Panc1 (cell line): ENCODE measurements around the gene DPM3. TPM values are rescaled to one million over a fixed set of nuclear protein-coding genes. Genes with fewer than 3 reads are reported as not detected.

Source experiments
- ATAC-seq: fragments of 200-7000 bp; cut with Tn5 transposase; 2 replicates; pipeline ENCODE4 v1.9.1; 2020; ENCODE audit warnings: mild to moderate bottlenecking, moderate library complexity
- BruUV-seq: library from RNA; stranded (reverse); fragments of 400-500 nt; replicated peaks from 2 replicates; lab custom pipeline; 2021; lab: Mats Ljungman, UMichigan
- CTCF ChIA-PET: fragments of 300-600 bp; sonication (Branson Sonifier 250); formaldehyde crosslinking; loops from one replicate; lab custom pipeline; 2022; ENCODE audit warnings: antibody characterized with exemption; lab: Charles Lee
- POLR2A ChIA-PET: fragments of 300-600 bp; sonication (Branson Sonifier 250); formaldehyde crosslinking; loops from one replicate; lab custom pipeline; 2022; ENCODE audit warnings: antibody characterized with exemption; lab: Charles Lee
- DNase-seq: peaks from one replicate; pipeline ENCODE4 v3.0.0-alpha.2; 2010; ENCODE audit warnings: low read depth, low spot score
- H3K27ac ChIP-seq: 2 replicates; pipeline ENCODE4 v1.5.1; 2011; ENCODE audit warnings: mild to moderate bottlenecking, low read length, inconsistent platforms
- H3K27me3 ChIP-seq: fragments of 200-500 bp; sonication (Bioruptor generic); 2 replicates; pipeline ENCODE4 v1.6.0; 2014; ENCODE audit warnings: low read length, inconsistent platforms; ENCODE audit not compliant: control insufficient read depth, insufficient read depth
- H3K36me3 ChIP-seq: fragments of 200-500 bp; sonication (Bioruptor generic); 2 replicates; pipeline ENCODE4 v1.5.1; 2014; ENCODE audit warnings: inconsistent platforms, mild to moderate bottlenecking, low read length, moderate library complexity; ENCODE audit not compliant: control insufficient read depth, insufficient read depth
- H3K4me1 ChIP-seq: 2 replicates; pipeline ENCODE4 v1.5.1; 2011; ENCODE audit warnings: inconsistent platforms, mild to moderate bottlenecking, low read length, moderate library complexity; ENCODE audit not compliant: control insufficient read depth, insufficient read depth
- H3K4me3 ChIP-seq, 2 experiments: 2 replicates each; pipeline ENCODE4 v1.5.1; 2011 to 2012; ENCODE audit warnings: low read depth in 2 of 2, low read length in 2 of 2, mild to moderate bottlenecking in 2 of 2, inconsistent platforms in 1 of 2, moderate library complexity in 1 of 2
- H3K9me3 ChIP-seq: fragments of 200-500 bp; sonication (Bioruptor generic); 2 replicates; pipeline ENCODE4 v1.5.1; 2014; ENCODE audit warnings: low read depth, mild to moderate bottlenecking, inconsistent platforms, low read length, moderate library complexity; ENCODE audit not compliant: control insufficient read depth, insufficient read depth
- CTCF ChIP-seq: fragments of 450-650 bp; IDR thresholded peaks from 2 replicates; pipeline ENCODE4 v1.5.1; 2017; ENCODE audit warnings: mild to moderate bottlenecking
- POLR2AphosphoS5 ChIP-seq: IDR thresholded peaks from 2 replicates; pipeline ENCODE4 v1.6.1; 2012; ENCODE audit warnings: mild to moderate bottlenecking, low read depth, low read length, moderate library complexity
- REST ChIP-seq, 2 experiments: IDR thresholded peaks; 2 replicates each; pipeline ENCODE4 v1.6.1; 2011 to 2012; ENCODE audit warnings: low read depth in 2 of 2, control low read depth in 1 of 2, low read length in 1 of 2, mild to moderate bottlenecking in 1 of 2, moderate library complexity in 1 of 2; ENCODE audit not compliant: insufficient read depth in 1 of 2
- SIN3A ChIP-seq: IDR thresholded peaks from 2 replicates; pipeline ENCODE4 v1.6.1; 2012; ENCODE audit warnings: low read depth, mild to moderate bottlenecking, low read length, moderate library complexity, borderline replicate concordance; ENCODE audit not compliant: insufficient read depth
- TCF7L2 ChIP-seq: IDR thresholded peaks from 2 replicates; pipeline ENCODE4 v1.6.1; 2011; ENCODE audit warnings: mild to moderate bottlenecking, low read depth, low read length, inconsistent platforms
- in situ Hi-C: cut with HindIII; loops from 2 replicates; pipeline ENCODE4 v1.10.0; 2016; ENCODE audit warnings: low sequenced_read_pairs, low pct_unique_long_range_greater_than_20kb
- intact Hi-C: fragments of 100-400 bp; cut with micrococcal nuclease; formaldehyde crosslinking; loops from one replicate; pipeline ENCODE4 v1.10.0; 2022; ENCODE audit not compliant: unreplicated experiment
- total RNA-seq: library from RNA; stranded (reverse); gene quantifications from one replicate; pipeline ENCODE4 v1.2.1, GENCODE V29; 2021; ENCODE audit not compliant: unreplicated experiment

Gene DPM3
- total RNA-seq, 1 experiment from 2014 or later: 66.0 TPM

- no TSS peak for BruUV-seq
- no peak for TF ChIP-seq TCF7L2
- TF ChIP-seq REST (IDR thresholded peaks at IDR 0.05; ENCODE audit: insufficient read depth in 1 of 2, low read depth in 2 of 2, low read length in 1 of 2): no peak
- no peak for TF ChIP-seq CTCF
- TF ChIP-seq POLR2AphosphoS5: no peak
- no peak for TF ChIP-seq SIN3A
- DNase-seq (no peak), ATAC-seq (no peak)
- Histone ChIP-seq H3K27ac (peak overlapping the region; percentile 93), H3K36me3 (no peaks in the 10 kb centered on the region), H3K27me3 (no peaks in the 10 kb centered on the region), H3K9me3 (no peaks in the 10 kb centered on the region), H3K4me1 (peaks cover 30% of the 10 kb centered on the region), H3K4me3 (peak overlapping the region; percentile 60 to 86)
- intact Hi-C loops: no loop called here
- CTCF ChIA-PET: interaction anchor here (0.6 to 0.7 kb wide), 2 partner anchors 14 to 116 kb away, joined by 3 to 7 read pairs; no protein-coding TSS in a partner anchor
- POLR2A ChIA-PET: interaction anchor here (0.8 kb wide), 1 partner anchor 10 kb away, joined by 3 read pairs; the partner anchor contains the start of gene EFNA1
- in situ Hi-C loops: no loop called here
Observed at GRCh38 chr1:155137154-155137949, 3.0 kb downstream of the DPM3 start.

GRCh38 chr1:155136748-155137147 is 3.6 kb downstream of the DPM3 start:
- Histone ChIP-seq H3K27me3 (no peaks in the 10 kb centered on the region), H3K9me3 (no peaks in the 10 kb centered on the region), H3K4me1 (peaks cover 30% of the 10 kb centered on the region), H3K4me3 (peak overlapping the region; percentile 60 to 86), H3K36me3 (no peaks in the 10 kb centered on the region), H3K27ac (peak overlapping the region; percentile 93)
- BruUV-seq: no TSS peak
- ChIA-PET CTCF (interaction anchor here (0.6 to 0.7 kb wide), 4 partner anchors 14 to 580 kb away, joined by 3 to 7 read pairs (median 4); partner anchors contain the start of gene KRTCAP2), POLR2A (interaction anchor here (0.5 to 0.8 kb wide), 2 partner anchors 9 to 37 kb away, joined by 3 read pairs; partner anchors contain the start of gene EFNA1)
- no peak for DNase-seq
- no peak for ATAC-seq
- intact Hi-C loops: no loop called here
- in situ Hi-C loops: no loop called here
- TF ChIP-seq POLR2AphosphoS5 (no peak), TCF7L2 (no peak), CTCF (no peak), REST (IDR thresholded peaks at IDR 0.05; ENCODE audit: insufficient read depth in 1 of 2, low read depth in 2 of 2, low read length in 1 of 2) (no peak), SIN3A (no peak)
